Calu3 (cell line): Measurements from ENCODE around the gene TRPV4. TPM values are rescaled to one million over a fixed set of nuclear protein-coding genes. Genes with fewer than 3 reads are reported as not detected.

Experiments
- BruUV-seq: library from RNA; stranded (reverse); fragments of 400-500 nt; replicated peaks from 2 replicates; lab custom pipeline; 2021; lab: Mats Ljungman, UMichigan
- CTCF ChIA-PET: fragments of 300-600 bp; sonication (Branson Sonifier 250); formaldehyde crosslinking; loops from one replicate; lab custom pipeline; 2022; ENCODE audit warnings: antibody characterized with exemption; lab: Charles Lee
- DNase-seq: peaks from one replicate; pipeline ENCODE4 v3.0.0; 2022
- H3K27ac Mint-ChIP-seq: one replicate; pipeline ENCODE4 v1.8.0; 2022; ENCODE audit warnings: mixed read lengths; ENCODE audit not compliant: unreplicated experiment
- H3K27me3 Mint-ChIP-seq: one replicate; pipeline ENCODE4 v1.8.0; 2022; ENCODE audit warnings: mixed read lengths; ENCODE audit not compliant: unreplicated experiment
- H3K36me3 Mint-ChIP-seq: one replicate; pipeline ENCODE4 v1.8.0; 2022; ENCODE audit warnings: mild to moderate bottlenecking, moderate library complexity, mixed read lengths; ENCODE audit not compliant: insufficient read depth, unreplicated experiment
- H3K4me1 Mint-ChIP-seq: one replicate; pipeline ENCODE4 v1.8.0; 2022; ENCODE audit warnings: mild to moderate bottlenecking, low read depth, mixed read lengths; ENCODE audit not compliant: unreplicated experiment
- H3K4me3 Mint-ChIP-seq: one replicate; pipeline ENCODE4 v1.8.0; 2022; ENCODE audit warnings: mild to moderate bottlenecking, low read depth, moderate library complexity, mixed read lengths; ENCODE audit not compliant: unreplicated experiment
- H3K9me3 Mint-ChIP-seq: one replicate; pipeline ENCODE4 v1.8.0; 2022; ENCODE audit warnings: low read depth, mixed read lengths; ENCODE audit not compliant: unreplicated experiment
- intact Hi-C: fragments of 100-400 bp; cut with micrococcal nuclease; formaldehyde crosslinking; loops from one replicate; pipeline ENCODE4 v1.10.0; 2022; ENCODE audit not compliant: unreplicated experiment
- total RNA-seq: library from RNA; stranded (reverse); gene quantifications from 2 replicates; pipeline ENCODE4 v1.2.3, GENCODE V29; 2022
- TF ChIP-seq, protein P1 (sequence below): fragments of 200-600 bp; IDR thresholded peaks from one replicate; pipeline ENCODE4 v1.8.0; 2022; ENCODE audit warnings: antibody characterized with exemption; ENCODE audit not compliant: unreplicated experiment

The TRPV4 gene
- total RNA-seq, 1 experiment from 2014 or later = 25.3 TPM

DNA sequence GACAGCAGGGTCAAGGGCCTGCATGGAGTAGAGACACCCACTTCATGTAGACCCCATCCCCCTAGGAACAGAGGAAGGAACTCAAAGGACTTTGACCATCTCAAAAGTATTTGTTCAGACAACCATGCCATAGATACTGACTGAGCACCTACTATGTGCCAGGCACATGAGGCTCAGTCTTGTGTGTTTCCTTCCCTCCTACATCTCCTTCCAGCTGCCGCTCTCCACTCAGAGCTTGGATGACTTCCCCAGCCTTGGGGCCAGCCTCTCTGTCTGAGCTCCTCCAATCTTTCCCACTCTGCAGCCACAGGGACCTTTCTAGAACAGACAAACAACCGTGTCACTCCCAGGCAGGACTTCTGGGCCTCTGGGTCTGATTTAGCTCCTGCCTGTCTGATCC lies 2.5 kb downstream of the TRPV4 start:
- Mint-ChIP-seq H3K4me3 (peak overlapping the region; percentile 73), H3K4me1 (peaks cover 43% of the 10 kb centered on the region), H3K36me3 (peaks cover 18% of the 10 kb centered on the region), H3K9me3 (no peaks in the 10 kb centered on the region), H3K27me3 (no peaks in the 10 kb centered on the region), H3K27ac (peak overlapping the region; percentile 7)
- intact Hi-C loops = no loop called here
- DNase-seq = no peak
- CTCF ChIA-PET = interaction anchor here (2.4 kb wide), 1 partner anchor 14 kb away, joined by 9 read pairs; no protein-coding TSS in a partner anchor
- no TSS peak for BruUV-seq
- TF ChIP-seq, protein P1, sequence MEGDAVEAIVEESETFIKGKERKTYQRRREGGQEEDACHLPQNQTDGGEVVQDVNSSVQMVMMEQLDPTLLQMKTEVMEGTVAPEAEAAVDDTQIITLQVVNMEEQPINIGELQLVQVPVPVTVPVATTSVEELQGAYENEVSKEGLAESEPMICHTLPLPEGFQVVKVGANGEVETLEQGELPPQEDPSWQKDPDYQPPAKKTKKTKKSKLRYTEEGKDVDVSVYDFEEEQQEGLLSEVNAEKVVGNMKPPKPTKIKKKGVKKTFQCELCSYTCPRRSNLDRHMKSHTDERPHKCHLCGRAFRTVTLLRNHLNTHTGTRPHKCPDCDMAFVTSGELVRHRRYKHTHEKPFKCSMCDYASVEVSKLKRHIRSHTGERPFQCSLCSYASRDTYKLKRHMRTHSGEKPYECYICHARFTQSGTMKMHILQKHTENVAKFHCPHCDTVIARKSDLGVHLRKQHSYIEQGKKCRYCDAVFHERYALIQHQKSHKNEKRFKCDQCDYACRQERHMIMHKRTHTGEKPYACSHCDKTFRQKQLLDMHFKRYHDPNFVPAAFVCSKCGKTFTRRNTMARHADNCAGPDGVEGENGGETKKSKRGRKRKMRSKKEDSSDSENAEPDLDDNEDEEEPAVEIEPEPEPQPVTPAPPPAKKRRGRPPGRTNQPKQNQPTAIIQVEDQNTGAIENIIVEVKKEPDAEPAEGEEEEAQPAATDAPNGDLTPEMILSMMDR = no peak

DNA sequence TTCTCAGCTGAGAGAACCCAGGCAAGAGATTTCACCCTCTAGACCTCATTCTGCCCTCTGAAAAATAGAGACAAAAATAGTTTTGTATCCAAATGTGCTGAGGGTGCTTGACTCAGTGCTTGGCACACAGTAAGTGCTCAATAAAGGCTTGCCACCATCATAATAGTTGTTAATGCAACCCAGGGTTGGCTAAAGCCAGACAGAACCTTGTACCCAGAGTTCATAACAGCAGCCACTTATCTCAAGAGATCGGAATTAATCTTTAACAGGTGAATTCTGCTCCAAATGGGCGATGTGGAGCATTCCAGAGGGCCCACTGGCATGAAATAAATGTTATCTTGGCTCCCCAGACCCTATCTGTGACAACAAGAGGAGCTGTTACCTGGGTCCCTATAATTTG lies 2.9 kb downstream of the TRPV4 start:
- Mint-ChIP-seq H3K27ac (no peak overlapping the region), H3K4me3 (no peak overlapping the region), H3K36me3 (peaks cover 18% of the 10 kb centered on the region), H3K4me1 (peaks cover 43% of the 10 kb centered on the region), H3K9me3 (no peaks in the 10 kb centered on the region), H3K27me3 (no peaks in the 10 kb centered on the region)
- intact Hi-C loops = no loop called here
- BruUV-seq = no TSS peak
- DNase-seq = no peak
- CTCF ChIA-PET = interaction anchor here (2.4 kb wide), 1 partner anchor 15 kb away, joined by 9 read pairs; no protein-coding TSS in a partner anchor
- TF ChIP-seq, protein P1 = no peak

- DNase-seq = no peak
- CTCF ChIA-PET = interaction anchor here (1.3 kb wide), 1 partner anchor 9 kb away, joined by 5 read pairs; no protein-coding TSS in a partner anchor
- TF ChIP-seq, protein P1 = no peak
- H3K27me3 Mint-ChIP-seq = no peaks in the 10 kb centered on the region
- BruUV-seq = no TSS peak
- H3K36me3 Mint-ChIP-seq = peaks cover 18% of the 10 kb centered on the region
- H3K4me3 Mint-ChIP-seq = no peak overlapping the region
- peaks cover 43% of the 10 kb centered on the region for H3K4me1 Mint-ChIP-seq
- H3K27ac Mint-ChIP-seq = no peak overlapping the region
- no peaks in the 10 kb centered on the region for H3K9me3 Mint-ChIP-seq
- intact Hi-C loops = no loop called here
Observed at GRCh38 chr12:109829667-109830066, 3.5 kb downstream of the TRPV4 start.

DNA sequence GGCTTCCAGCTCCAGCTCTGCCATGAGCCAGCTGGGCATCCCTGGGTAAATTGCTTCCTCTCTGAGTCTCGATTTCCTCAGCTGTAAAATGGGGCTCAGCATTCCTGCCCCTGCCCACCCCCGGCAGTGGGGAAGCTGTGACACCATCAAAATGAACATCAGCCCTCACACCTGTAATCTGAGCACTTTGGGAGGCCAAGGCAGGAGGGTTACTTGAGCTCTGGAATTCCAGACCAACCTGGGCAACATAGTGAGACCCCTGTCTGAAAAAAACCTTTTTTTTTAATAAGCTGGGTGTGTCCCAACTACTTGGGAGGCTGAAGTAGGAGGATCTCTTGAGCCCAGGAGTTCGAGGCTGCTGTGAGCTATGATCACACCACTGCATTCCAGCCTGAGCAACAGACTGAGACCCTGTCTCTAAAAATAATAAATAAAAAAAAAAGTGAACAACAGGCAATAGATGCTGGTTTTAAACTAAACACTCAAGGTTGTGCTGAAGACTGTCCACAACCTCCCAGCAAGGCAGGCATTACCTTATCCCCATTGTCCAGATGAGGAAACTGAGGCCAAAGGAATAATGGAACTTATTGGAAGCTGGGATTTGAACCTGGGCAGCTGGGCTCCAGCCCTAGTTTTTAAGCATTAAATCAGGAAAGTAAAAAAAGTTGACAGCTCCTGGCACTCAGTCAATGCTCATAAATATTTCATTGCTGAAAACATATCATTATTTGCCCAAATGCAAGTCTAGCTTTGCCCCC lies 4.3 kb downstream of the TRPV4 start:
- CTCF ChIA-PET = interaction anchor here (1.0 to 1.6 kb wide), 4 partner anchors 9 to 16 kb away, joined by 3 to 8 read pairs (median 4); no protein-coding TSS in a partner anchor
- Mint-ChIP-seq H3K4me1 (peaks cover 43% of the 10 kb centered on the region), H3K9me3 (no peaks in the 10 kb centered on the region), H3K27ac (no peak overlapping the region), H3K4me3 (no peak overlapping the region), H3K36me3 (peaks cover 16% of the 10 kb centered on the region), H3K27me3 (no peaks in the 10 kb centered on the region)
- TF ChIP-seq, protein P1 = no peak
- no TSS peak for BruUV-seq
- intact Hi-C loops = no loop called here
- DNase-seq = no peak
